ENCODE results near the gene WDFY4. TPM values are rescaled to one million over a fixed set of nuclear protein-coding genes. Genes with fewer than 3 reads are reported as not detected.

The WDFY4 gene
- total RNA-seq, 2 donors from 2014 or later = 0.09 to 0.25 TPM

DNA sequence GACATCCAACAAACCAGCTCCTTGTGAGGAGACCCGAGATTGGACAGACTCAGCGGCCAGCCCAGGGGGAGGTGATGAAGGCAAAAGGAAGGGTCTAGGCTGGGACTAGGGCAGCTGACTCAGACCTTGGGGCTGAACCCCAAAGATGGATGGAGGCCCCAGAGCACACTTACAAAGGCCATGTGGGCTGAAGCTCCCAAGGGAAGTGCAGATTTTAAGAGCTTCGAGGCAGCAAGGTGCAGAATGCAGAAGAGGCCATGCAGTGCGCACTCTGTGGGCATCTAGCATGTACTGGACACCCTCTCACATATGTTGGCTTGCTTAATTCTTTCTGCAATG, 11.8 kb downstream of the WDFY4 start:
- H3K27ac Mint-ChIP-seq = no peak overlapping the region
- H3K36me3 Mint-ChIP-seq = no peaks in the 10 kb centered on the region
- no peak for ATAC-seq
- no peak for DNase-seq (ENCODE audit: low spot score in 2 of 2)
- no peaks in the 10 kb centered on the region for H3K9me3 Mint-ChIP-seq

DNA sequence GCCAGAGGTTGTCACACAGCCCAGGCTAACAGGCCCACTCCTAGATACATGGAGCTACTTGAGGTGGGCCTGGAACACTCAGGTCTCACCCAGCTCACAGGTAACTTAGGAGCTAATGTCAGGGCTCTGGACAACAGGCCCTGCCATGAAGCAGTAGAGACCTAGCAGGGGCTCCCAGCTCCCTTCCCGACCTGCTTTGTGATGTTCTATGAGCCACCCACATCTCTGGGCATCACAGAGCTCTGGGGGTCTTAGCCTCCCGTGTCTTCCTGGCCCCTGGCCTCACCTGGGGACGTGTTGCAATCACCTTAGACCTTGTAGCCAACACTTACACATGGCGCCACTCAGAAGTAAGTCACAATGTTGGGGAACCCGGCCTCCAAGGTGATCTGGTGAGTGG, 12.4 kb downstream of the WDFY4 start:
- no peak overlapping the region for H3K27ac Mint-ChIP-seq
- ATAC-seq (no peak), DNase-seq (ENCODE audit: low spot score in 2 of 2) (no peak)
- no peaks in the 10 kb centered on the region for H3K9me3 Mint-ChIP-seq
- H3K36me3 Mint-ChIP-seq = no peaks in the 10 kb centered on the region

DNA sequence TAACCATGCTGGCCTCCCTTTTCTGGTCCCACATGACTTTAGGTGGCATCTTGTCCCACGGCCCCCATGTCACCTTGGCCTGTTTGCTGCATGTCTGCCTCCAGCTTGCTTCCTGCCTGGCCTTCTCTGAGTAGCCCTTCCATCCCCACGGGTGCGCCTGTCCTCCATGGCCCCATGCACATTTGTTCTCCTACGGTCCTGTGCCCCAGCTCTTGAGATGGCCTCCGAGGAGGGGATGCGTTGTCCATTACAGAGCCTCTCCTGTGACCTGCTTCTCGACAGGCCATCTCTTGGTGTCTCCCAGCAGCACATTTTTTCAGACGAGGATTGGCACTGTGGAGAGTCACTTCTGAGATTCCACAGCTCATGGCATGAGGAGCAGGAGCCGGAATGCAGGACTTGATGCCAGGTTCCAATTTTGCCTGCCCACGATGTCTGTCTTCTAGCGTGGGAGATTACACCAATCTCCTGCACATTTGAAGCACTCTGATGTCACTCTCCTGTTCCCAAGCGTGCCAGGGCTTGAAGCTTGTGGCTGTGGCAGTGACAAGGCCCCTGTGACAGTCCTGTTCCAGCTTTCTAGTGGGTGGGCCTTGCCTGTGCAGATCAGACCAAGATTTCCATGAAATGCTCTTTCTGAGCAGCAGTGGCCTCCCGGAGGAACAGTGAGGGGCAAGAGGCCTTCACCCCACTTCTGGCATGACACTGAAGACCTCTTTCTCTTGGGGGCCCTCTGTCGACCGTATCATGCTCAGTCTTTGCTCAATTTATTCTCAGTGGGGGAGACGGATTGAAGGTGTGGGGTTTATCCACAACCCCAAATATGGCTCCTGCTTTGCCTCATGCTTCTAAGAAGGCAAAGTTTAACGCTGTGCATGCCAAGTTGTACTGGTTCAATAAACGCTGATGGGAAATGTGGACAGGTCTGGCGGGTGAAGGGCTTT, 13.4 kb downstream of the WDFY4 start:
- ATAC-seq (no peak), DNase-seq (ENCODE audit: low spot score in 2 of 2) (no peak)
- Mint-ChIP-seq H3K36me3 (no peaks in the 10 kb centered on the region), H3K27ac (no peak overlapping the region), H3K9me3 (no peaks in the 10 kb centered on the region)

DNA sequence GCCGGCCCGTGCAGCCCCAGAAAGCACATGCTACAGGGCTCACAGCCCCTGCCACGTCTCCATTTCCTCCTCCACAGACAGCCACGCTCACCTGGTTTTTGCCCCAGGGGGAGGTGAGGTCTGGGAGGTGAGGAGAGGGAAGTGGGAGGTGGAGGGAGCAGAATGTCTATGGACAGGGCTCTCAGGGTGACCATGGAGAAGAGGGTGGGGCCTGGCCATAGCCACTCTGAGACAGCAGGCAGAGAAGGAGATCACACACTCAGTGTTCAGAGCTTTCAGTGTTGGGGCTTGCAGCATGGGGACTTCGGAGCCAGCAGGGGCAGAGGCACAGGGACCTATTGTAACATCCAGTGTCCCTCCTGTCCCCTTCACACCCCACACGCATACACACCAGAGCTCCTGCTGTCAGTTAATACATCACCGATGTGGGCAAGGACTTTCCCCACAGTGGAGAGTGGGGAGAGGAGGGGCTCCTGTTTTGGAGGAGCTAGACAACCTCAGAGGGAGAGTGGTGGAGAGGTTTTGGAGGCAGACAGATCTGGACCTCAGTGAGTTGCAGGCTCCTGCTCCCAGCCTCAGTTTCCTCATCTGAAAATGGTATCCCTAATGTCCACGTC, 14.4 kb downstream of the WDFY4 start:
- H3K27ac Mint-ChIP-seq = no peak overlapping the region
- ATAC-seq = no peak
- no peaks in the 10 kb centered on the region for H3K36me3 Mint-ChIP-seq
- DNase-seq (ENCODE audit: low spot score in 2 of 2) = no peak
- no peaks in the 10 kb centered on the region for H3K9me3 Mint-ChIP-seq

DNA sequence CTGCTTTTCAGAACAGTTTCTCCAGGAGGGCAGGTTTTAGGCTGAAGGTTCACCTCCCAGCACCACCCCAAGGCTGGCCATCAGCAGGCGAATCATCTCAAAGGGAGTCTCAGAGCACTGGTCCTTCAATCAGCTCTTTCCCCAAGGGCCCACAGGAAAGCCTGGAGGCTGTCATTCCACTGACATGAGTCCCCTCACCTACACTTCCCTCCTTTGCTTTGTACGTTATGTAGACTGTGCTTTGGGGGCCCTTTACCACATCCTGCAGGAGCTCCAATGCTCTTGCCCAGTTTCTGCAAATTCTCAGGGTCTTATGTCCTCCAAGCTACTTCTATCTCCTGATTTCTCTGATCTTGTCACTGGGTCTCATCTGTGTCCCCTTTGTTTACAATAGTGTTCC, 15.4 kb downstream of the WDFY4 start:
- no peak for DNase-seq (ENCODE audit: low spot score in 2 of 2)
- no peak for ATAC-seq
- Mint-ChIP-seq H3K9me3 (no peaks in the 10 kb centered on the region), H3K36me3 (no peaks in the 10 kb centered on the region), H3K27ac (no peak overlapping the region)

DNA sequence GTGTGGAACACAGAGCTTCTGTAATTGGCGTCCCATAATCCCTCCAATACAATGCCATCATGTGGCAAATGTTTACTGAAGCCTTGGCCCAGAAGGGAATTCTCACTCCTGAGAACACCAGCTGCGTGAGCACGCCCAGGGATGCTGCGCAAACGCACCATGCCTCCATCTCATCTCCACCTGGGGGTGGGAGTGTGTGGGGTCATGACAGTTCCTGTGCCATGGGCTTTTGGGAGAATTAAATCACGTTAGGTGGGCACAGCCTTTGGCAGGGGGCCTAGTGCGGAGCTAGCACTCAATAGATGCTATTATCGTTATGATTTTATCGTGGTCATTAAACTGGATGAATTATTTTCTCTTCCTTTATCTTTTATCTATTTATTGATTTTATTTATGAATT, 15.8 kb downstream of the WDFY4 start:
- ATAC-seq = no peak
- DNase-seq (ENCODE audit: low spot score in 2 of 2) = no peak
- no peak overlapping the region for H3K27ac Mint-ChIP-seq
- no peaks in the 10 kb centered on the region for H3K9me3 Mint-ChIP-seq
- no peaks in the 10 kb centered on the region for H3K36me3 Mint-ChIP-seq

DNA sequence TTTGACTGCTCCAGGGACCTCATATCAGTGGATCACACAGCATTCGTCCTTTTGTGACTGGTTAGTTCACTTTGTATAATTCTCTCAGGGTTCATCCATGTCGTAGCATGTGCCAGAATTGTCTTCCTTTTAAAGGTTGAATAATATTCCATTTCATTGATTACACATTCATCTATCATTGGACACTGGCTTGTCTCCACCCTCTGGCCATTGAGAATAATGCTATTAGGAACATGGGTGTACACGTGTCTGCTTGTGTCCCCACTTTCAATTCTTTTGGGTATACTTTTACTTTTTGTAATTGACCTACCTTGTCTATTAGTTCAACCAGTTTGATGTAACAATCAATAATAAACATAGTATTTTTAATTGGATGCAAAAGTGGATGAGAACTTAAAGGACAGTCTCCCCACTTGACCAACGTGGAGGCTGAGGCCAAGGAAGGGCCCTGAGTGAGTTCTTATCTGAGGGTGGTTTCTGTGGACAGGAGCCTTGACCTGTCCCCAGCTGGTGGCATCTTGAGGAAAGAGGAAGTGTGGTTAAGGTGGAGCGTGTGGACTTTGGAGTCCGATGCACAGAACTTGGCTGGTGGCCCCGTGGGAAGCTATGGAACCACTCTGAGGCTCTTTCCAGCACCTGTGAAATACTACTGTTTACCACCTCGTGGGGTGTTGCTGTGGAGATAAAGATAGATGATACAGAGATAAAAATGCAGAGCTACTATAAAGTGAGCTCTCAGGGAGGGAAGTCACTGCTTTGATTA, 16.6 kb downstream of the WDFY4 start:
- no peak overlapping the region for H3K27ac Mint-ChIP-seq
- DNase-seq (ENCODE audit: low spot score in 2 of 2) (no peak), ATAC-seq (no peak)
- H3K36me3 Mint-ChIP-seq = no peaks in the 10 kb centered on the region
- H3K9me3 Mint-ChIP-seq = no peaks in the 10 kb centered on the region

DNA sequence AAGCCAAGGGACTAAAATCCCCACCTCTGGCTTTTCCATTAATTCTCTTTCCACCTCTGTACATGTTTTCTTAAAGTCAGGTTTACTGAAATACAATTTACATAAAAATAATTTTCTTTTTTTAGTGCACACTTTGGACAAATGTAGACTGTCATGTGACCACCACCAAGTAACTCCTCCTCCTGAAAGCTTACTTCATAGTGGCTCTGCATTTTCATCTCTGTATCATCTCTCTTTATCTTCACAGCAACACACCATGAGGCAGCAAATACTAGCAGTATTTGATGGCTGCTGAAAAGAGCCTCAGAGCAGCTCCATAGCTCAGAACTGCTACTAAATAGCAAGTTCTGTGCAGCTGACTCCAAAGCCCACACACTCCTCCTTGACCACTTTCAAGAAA, 17.3 kb downstream of the WDFY4 start:
- no peak for ATAC-seq
- H3K27ac Mint-ChIP-seq = no peak overlapping the region
- H3K9me3 Mint-ChIP-seq = no peaks in the 10 kb centered on the region
- H3K36me3 Mint-ChIP-seq = no peaks in the 10 kb centered on the region
- no peak for DNase-seq (ENCODE audit: low spot score in 2 of 2)

DNA sequence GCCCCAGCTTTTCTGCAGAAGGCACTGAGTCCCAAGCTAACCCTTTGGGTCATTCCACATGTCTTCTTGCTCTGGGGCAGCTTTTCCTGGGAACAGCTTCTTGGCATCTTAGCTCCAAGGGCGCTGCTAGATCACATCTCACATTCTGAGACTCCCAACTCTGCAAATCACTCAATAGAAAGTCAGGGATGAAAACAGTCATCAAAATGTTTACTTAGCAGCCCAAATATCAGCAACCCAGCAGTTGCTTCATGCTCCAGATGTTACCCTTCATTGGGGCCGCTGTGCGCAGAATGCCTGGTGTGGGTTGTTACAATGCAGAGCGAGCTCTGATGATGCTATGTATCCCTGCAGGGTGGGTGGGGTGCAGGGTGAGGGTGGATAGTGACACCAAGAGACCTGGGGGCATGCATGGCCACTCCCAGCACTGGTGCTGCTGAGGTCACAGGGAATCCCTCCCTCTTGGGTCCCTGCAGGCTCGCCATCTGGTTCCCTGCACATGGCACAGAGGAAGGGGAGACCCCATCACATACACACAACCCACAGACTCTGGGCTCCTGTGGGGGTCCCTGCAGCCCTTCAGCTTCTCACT, 19.0 kb downstream of the WDFY4 start:
- Mint-ChIP-seq H3K27ac (no peak overlapping the region), H3K9me3 (no peaks in the 10 kb centered on the region), H3K36me3 (no peaks in the 10 kb centered on the region)
- DNase-seq (ENCODE audit: low spot score in 2 of 2) (no peak), ATAC-seq (no peak)

DNA sequence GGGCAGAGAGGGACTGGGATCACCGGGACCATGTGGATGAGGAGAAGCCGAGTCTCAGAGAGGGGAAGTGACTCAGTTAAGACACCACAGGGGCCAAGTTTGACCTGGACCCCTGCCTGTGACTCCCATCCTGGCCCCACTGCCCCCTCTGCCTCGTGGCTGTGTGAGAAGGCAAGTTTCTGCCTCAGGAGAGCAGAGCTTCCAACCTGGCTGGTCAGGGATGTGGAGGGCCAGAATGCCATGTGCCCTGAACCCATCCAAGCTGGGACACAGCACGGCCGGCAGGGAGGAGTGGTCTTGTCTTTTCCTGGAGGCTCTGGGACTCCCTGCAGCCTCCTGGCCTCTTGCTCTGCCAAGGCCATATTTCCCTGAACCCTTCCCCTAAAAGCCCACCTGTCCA, 19.5 kb downstream of the WDFY4 start:
- ATAC-seq (no peak), DNase-seq (ENCODE audit: low spot score in 2 of 2) (no peak)
- Mint-ChIP-seq H3K36me3 (no peaks in the 10 kb centered on the region), H3K27ac (no peak overlapping the region), H3K9me3 (no peaks in the 10 kb centered on the region)

DNA sequence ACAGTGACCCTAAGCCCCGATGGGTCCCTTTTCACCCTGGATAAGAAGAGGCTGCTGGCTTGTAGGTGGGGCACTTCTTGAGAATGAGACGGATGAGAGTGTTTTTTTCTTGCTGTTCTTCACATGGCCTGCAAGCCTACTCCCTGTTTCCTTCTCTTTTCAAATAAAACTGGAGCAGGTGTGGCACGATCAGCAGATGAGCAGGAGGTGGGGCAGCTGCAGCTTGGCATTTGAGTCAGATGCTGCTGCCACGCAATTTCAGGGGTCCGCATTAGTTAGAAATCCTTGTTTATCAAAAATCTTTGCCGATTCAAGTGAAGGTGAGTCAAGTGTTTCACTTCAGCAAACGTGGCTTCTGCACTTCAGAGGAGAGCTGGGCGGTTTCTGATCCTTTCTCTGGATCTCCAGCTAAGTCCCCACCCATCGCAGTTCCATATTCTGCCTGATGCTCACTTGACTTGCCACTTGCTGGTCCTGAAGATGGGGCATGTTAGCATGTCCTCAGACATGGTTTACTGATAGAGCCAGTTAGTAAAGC, 20.8 kb downstream of the WDFY4 start:
- H3K9me3 Mint-ChIP-seq = no peaks in the 10 kb centered on the region
- H3K36me3 Mint-ChIP-seq = no peaks in the 10 kb centered on the region
- ATAC-seq (no peak), DNase-seq (ENCODE audit: low spot score in 2 of 2) (no peak)
- H3K27ac Mint-ChIP-seq = no peak overlapping the region

DNA sequence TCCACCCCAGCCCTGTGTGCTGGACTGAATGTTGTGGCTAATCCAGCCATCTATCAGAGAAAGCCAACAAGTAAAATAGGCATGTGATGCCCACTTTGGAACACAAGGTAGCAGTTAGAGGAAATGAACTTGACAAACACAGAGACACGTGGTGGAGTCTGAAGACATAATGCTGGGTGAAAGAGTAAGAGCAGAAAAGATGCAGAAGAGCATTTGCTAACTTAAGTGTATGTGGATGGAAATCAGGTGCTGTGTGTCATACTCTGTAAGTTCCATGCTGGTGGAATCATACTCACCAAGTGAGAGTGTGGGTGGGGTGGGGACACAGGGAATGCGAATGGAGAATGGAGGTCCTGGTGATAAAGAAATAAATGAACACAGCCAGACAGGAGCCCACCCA, 22.8 kb downstream of the WDFY4 start:
- no peaks in the 10 kb centered on the region for H3K36me3 Mint-ChIP-seq
- no peak overlapping the region for H3K27ac Mint-ChIP-seq
- H3K9me3 Mint-ChIP-seq = no peaks in the 10 kb centered on the region
- ATAC-seq (no peak), DNase-seq (ENCODE audit: low spot score in 2 of 2) (no peak)

DNA sequence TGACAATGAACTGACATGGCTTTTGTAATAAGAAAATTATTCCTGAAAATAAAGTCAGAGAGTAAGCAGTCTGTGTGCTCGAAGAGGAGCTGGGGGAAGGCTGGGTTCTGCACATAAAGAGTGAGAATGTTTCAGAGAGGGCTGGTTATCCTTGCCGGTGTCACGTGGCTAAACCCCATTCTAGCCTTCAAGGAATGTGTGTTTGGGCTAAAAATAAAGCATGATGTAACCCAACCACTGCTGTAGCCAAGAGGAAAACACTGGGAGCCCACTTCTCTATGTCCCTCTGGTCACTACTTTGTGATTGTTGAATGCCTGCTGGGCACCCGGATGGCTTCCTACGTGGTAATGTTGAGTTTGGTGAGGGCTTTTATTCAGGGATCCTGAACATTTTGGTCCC, 23.5 kb downstream of the WDFY4 start:
- Mint-ChIP-seq H3K36me3 (no peaks in the 10 kb centered on the region), H3K27ac (no peak overlapping the region), H3K9me3 (no peaks in the 10 kb centered on the region)
- DNase-seq (ENCODE audit: low spot score in 2 of 2) (no peak), ATAC-seq (no peak)

DNA sequence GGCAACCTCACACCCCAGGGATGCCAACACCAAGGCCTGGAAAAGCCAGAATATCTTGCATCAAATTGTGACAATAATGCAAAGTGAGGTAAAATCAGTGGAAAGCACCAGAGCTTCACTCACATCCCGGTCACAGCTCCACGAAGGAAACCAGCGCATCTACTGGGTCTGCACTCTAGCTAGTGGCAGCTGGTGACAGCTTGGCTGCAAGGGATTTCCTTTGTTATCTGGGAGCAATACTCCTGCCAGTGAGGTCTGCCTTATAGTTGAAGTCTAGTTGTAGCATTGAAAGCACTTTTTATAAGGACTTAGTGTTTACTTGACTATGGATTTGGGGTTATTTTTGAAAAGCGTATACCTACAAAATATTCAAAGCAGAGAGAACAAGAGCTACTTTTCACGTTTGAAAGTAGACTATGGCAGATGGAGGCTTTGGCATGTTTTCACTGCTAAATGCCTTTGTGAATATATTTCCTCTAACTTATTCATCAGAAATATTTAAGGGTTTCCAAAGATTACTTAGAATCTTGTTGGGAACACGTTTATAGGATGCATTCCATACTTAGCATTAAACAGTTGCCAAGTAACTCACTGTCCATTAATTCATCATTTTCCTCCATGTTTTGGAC, 26.1 kb downstream of the WDFY4 start:
- Mint-ChIP-seq H3K36me3 (no peaks in the 10 kb centered on the region), H3K27ac (no peak overlapping the region), H3K9me3 (peaks cover 5 to 13% of the 10 kb centered on the region in 2 donors)
- no peak for DNase-seq (ENCODE audit: low spot score in 2 of 2)
- ATAC-seq = no peak

DNA sequence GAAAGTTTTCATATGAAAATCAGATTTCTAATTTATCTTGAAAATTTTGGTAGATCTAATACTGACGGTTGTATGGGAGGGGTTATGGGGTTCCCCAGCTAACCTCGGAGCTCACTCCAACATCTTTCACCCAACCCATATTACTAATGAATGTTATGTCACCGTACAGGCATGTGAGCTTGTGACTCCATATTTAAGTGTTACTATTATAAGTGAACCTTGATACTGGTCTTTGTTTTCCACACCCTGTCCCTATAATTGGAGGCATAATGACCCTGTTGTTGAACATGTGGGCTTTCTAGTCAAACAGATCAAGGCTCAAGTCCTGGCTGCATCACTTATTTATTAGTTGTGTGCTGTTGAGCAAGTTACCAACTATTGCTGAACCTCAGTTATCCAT, 27.2 kb downstream of the WDFY4 start:
- Mint-ChIP-seq H3K9me3 (peaks cover 5 to 13% of the 10 kb centered on the region in 2 donors), H3K27ac (no peak overlapping the region), H3K36me3 (no peaks in the 10 kb centered on the region)
- ATAC-seq = no peak
- DNase-seq (ENCODE audit: low spot score in 2 of 2) = no peak

DNA sequence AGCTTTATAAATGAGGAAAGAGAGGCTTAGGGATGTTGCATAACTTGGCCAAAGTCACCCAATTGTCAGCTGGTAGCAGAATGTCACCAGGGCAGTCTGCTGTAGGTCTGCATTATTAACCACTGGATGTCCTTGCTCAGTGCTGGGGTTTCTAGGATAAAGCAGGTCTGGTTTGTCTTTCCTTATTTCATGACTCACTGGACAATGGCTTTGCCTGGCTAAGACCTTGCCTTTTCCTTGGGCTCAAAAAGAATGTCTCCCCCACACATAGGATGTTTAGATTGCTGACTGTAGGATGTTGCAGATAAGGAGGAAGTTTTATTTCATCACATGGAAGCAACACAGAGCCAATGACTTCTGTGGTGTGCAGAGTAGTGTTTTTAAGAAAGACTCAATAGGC, 29.4 kb downstream of the WDFY4 start:
- DNase-seq (ENCODE audit: low spot score in 2 of 2) (no peak), ATAC-seq (no peak)
- H3K36me3 Mint-ChIP-seq = no peaks in the 10 kb centered on the region
- H3K27ac Mint-ChIP-seq = no peak overlapping the region
- peaks cover 5 to 13% of the 10 kb centered on the region in 2 donors for H3K9me3 Mint-ChIP-seq
